GM19193 (cell line): Measurements from ENCODE around the gene RHOBTB1.

ENCODE experiments used
- POLR2A ChIP-seq: IDR thresholded peaks from 4 replicates; pipeline ENCODE4 v1.6.1; 2011; ENCODE audit not compliant: insufficient read depth, insufficient read length; ENCODE audit errors: extremely low read depth

The RHOBTB1 gene

GRCh38 chr10:60828489-60828852 lies 115.5 kb downstream of the RHOBTB1 start:
- no peak for TF ChIP-seq POLR2A

GRCh38 chr10:60827791-60828488 lies 116.0 kb downstream of the RHOBTB1 start:
- no peak for TF ChIP-seq POLR2A

- TF ChIP-seq POLR2A = no peak
These were observed 118.5 kb downstream of the RHOBTB1 start for GRCh38 chr10:60825520-60825919.

- no peak for TF ChIP-seq POLR2A
These were observed 120.7 kb downstream of the RHOBTB1 start for GRCh38 chr10:60823324-60823723.

- no peak for TF ChIP-seq POLR2A
These were observed 121.2 kb downstream of the RHOBTB1 start for GRCh38 chr10:60822809-60823208.

GRCh38 chr10:60821656-60822055 lies 122.3 kb downstream of the RHOBTB1 start:
- TF ChIP-seq POLR2A = no peak

- no peak for TF ChIP-seq POLR2A
These were observed 123.8 kb downstream of the RHOBTB1 start for GRCh38 chr10:60820093-60820754.
